ENCODE data around the gene UBXN10.
"Not testable (repeated sequence)": the region's sequence is repeated elsewhere in the genome, so short reads cannot be mapped to it uniquely, and the experiment has no call there.

GRCh38 chr1:20232564-20232963 lies 46.7 kb downstream of the UBXN10 start:
- TF ChIP-seq, protein P1, sequence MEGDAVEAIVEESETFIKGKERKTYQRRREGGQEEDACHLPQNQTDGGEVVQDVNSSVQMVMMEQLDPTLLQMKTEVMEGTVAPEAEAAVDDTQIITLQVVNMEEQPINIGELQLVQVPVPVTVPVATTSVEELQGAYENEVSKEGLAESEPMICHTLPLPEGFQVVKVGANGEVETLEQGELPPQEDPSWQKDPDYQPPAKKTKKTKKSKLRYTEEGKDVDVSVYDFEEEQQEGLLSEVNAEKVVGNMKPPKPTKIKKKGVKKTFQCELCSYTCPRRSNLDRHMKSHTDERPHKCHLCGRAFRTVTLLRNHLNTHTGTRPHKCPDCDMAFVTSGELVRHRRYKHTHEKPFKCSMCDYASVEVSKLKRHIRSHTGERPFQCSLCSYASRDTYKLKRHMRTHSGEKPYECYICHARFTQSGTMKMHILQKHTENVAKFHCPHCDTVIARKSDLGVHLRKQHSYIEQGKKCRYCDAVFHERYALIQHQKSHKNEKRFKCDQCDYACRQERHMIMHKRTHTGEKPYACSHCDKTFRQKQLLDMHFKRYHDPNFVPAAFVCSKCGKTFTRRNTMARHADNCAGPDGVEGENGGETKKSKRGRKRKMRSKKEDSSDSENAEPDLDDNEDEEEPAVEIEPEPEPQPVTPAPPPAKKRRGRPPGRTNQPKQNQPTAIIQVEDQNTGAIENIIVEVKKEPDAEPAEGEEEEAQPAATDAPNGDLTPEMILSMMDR (IDR thresholded peaks at IDR 0.05) = not testable (repeated sequence)
- TF ChIP-seq POLR2AphosphoS5 (IDR thresholded peaks at IDR 0.05; ENCODE audit: insufficient read depth in 1 of 2, low read depth in 1 of 2); POLR2A (IDR thresholded peaks at IDR 0.05): not testable (repeated sequence)

Measured in vagina (tissue), 2 donors.